NCI-H345 (cell line): ENCODE measurements around the gene PRKCD.

Experiments
- DNase-seq: peaks from one replicate; lab custom pipeline; 2025; lab: John Stamatoyannopoulos, UW

PRKCD gene

GRCh38 chr3:53232641-53233377 is 71.8 kb downstream of the PRKCD start:
- no peak for DNase-seq

- DNase-seq = no peak
Observed at GRCh38 chr3:53234130-53234840, 73.3 kb downstream of the PRKCD start.

- DNase-seq = no peak
Observed at GRCh38 chr3:53234841-53235232, 73.8 kb downstream of the PRKCD start.

- no peak for DNase-seq
Observed at GRCh38 chr3:53235545-53235944, 74.5 kb downstream of the PRKCD start.

- DNase-seq = no peak
Observed at GRCh38 chr3:53236112-53236841, 75.3 kb downstream of the PRKCD start.

GRCh38 chr3:53238051-53238850 is 77.2 kb downstream of the PRKCD start:
- DNase-seq = no peak

- no peak for DNase-seq
Observed at GRCh38 chr3:53238886-53239285, 77.9 kb downstream of the PRKCD start.

GRCh38 chr3:53239800-53240199 is 78.8 kb downstream of the PRKCD start:
- DNase-seq = no peak

GRCh38 chr3:53240989-53241972 is 80.3 kb downstream of the PRKCD start:
- no peak for DNase-seq

GRCh38 chr3:53242155-53242554 is 81.1 kb downstream of the PRKCD start:
- DNase-seq = no peak
